Skeletal muscle satellite cell (primary cell): ENCODE data around the gene RPTOR.

ENCODE experiments used
- H3K27me3 ChIP-seq: 2 replicates; pipeline ENCODE4 v1.7.0; 2013; ENCODE audit warnings: low read length; ENCODE audit not compliant: control insufficient read depth, insufficient read depth
- H3K36me3 ChIP-seq: 2 replicates; pipeline ENCODE4 v1.7.0; 2013; ENCODE audit warnings: mild to moderate bottlenecking, control low read depth, low read length; ENCODE audit not compliant: insufficient read depth
- H3K4me1 ChIP-seq: 2 replicates; pipeline ENCODE4 v1.7.0; 2013; ENCODE audit warnings: low read length; ENCODE audit not compliant: control insufficient read depth, insufficient read depth
- H3K4me2 ChIP-seq: 2 replicates; pipeline ENCODE4 v1.7.0; 2013; ENCODE audit warnings: mild to moderate bottlenecking, low read length
- H3K4me3 ChIP-seq: 2 replicates; pipeline ENCODE4 v1.7.0; 2013; ENCODE audit warnings: low read length
- H3K9ac ChIP-seq: 2 replicates; pipeline ENCODE4 v1.7.0; 2013; ENCODE audit warnings: mild to moderate bottlenecking, low read depth, low read length, moderate library complexity
- H3K9me3 ChIP-seq: replicated peaks from 2 replicates; pipeline ENCODE4 v1.7.0; 2013; ENCODE audit warnings: mild to moderate bottlenecking, control low read depth, low read length

RPTOR gene

DNA sequence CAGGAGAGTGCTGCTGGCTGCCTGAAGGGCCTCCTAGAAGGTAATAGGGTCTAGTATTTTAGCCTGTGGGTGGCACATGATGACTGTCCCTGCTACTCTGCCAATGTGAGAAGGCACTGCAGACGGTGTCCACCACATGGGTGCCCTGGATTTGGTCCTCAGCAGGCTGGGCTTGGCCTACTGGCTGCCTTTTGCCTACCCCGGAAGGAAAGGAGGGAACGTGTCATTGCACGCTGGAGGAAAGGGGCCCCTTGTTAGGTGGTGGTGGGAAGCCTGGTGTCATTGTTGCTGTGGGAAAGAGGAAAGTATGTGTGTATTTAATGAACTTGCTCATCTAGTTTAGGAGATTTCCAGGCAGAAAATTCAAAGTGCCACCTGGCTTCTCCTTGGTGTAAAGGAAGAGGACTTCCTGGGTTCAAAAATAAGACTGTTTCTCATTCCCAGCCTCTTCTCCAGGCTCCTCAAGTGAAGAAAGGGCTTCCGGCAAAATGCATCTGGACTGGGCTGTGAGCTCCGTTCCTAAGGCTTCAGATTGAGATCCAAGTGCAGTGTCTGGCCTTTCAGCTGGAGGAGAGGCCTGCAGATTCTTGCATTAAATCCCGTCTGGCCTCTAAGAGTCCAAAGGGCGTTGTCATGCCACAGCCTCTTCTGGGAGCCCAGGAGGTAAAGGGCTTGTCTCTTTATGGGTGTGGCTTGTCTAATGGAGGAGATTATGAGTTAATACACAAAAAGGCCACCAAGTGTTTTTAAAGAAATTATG, 55.1 kb downstream of the RPTOR start:
- Histone ChIP-seq H3K4me1 (peaks cover 8% of the 10 kb centered on the region), H3K4me3 (no peak overlapping the region), H3K4me2 (no peak overlapping the region), H3K9ac (no peak overlapping the region), H3K36me3 (peaks cover 4% of the 10 kb centered on the region), H3K27me3 (no peaks in the 10 kb centered on the region), H3K9me3 (no peaks in the 10 kb centered on the region)

DNA sequence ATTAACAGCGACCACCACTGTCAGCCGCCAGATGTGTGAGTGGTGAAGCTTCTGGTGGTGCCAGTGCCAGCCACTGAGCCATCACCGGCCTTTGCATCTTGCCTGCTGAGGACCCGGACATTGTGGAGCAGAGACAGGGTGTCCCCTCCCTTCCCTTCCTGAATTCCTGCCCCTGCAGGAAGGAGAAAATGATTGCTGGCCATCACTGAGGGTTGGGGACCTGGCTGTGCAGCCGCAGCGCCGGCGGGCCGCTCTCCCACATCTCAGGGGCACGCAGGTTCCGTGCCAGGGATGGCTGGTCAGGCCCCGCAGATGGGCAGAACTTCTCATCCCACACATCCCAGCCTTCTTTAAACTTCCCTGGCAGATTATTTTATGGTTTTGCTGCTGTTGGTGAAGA, 56.5 kb downstream of the RPTOR start:
- peaks cover 8% of the 10 kb centered on the region for H3K4me1 ChIP-seq
- no peaks in the 10 kb centered on the region for H3K27me3 ChIP-seq
- no peak overlapping the region for H3K4me2 ChIP-seq
- H3K9ac ChIP-seq, result no peak overlapping the region
- peaks cover 4% of the 10 kb centered on the region for H3K36me3 ChIP-seq
- H3K4me3 ChIP-seq, result no peak overlapping the region
- no peaks in the 10 kb centered on the region for H3K9me3 ChIP-seq

DNA sequence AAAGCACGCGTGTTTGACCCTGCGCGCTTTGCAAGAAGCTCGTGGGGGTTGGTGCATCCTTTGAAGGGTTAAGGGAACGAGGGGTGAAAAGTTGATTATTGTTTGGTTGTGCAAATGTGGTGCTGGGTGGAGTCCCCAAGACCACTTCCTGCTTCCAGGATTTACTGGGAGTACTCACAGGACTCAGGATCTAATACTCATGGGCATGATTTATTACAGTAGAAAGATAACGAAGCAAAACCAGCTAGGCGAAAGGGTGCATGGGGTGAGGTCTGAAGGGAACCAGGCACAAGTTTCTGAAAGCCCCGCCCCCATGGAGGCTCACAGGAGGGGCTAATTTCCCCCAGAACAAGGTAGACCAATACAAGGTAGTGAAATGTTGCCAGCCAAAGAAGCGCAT, 58.8 kb downstream of the RPTOR start:
- H3K9me3 ChIP-seq, result no peaks in the 10 kb centered on the region
- no peak overlapping the region for H3K4me2 ChIP-seq
- H3K9ac ChIP-seq, result no peak overlapping the region
- H3K4me3 ChIP-seq, result no peak overlapping the region
- H3K36me3 ChIP-seq, result peaks cover 4% of the 10 kb centered on the region
- H3K4me1 ChIP-seq, result no peaks in the 10 kb centered on the region
- no peaks in the 10 kb centered on the region for H3K27me3 ChIP-seq

DNA sequence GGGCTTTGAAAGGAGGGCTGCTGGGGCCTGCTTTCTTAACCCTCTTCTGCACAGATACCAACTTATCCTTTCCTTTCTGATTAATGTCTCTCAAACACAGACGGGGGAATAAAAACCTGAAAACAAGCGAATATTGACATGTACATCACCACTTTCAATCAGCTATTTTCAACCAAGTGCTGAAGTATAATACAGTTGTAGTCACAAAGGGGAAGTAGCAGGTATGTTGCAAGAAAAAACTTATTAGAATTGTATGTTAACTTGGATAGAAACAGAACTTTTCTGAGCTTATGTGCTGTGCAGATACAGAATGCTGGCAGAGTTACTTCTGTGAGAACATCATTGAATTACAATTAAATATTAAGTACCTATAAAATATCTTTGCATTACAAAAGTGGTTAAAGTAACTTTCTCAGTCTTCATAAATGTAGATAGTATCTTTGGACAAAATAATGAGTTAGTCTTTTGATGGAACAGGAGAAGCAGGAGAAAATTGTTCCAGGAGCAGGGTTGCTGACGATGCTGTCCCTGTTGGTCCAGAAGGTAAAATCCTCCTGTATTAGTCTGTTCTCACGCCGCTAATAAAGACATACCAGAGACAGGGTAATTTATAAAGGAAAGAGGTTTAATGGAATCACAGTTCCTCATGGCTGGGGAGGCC, 59.5 kb downstream of the RPTOR start:
- H3K9ac ChIP-seq, result no peak overlapping the region
- H3K36me3 ChIP-seq, result peaks cover 4% of the 10 kb centered on the region
- H3K4me3 ChIP-seq, result no peak overlapping the region
- H3K4me1 ChIP-seq, result no peaks in the 10 kb centered on the region
- H3K27me3 ChIP-seq, result no peaks in the 10 kb centered on the region
- H3K4me2 ChIP-seq, result no peak overlapping the region
- no peaks in the 10 kb centered on the region for H3K9me3 ChIP-seq

DNA sequence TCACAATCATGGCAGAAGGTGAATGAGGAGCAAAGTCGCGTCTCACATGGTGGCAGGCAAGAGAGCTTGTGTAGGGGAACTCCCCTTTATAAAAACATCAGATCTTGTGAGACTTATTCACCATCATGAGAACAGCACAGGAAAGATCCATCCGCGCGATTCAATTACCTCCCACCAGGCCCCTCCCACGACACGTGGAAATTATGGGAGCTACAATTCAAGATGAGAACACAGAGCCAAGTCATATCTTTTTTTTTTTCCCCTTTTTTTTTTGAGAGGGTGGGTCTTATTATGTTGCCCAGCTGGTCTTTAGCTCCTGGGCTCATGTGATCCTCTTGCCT, 60.0 kb downstream of the RPTOR start:
- H3K9ac ChIP-seq, result no peak overlapping the region
- H3K27me3 ChIP-seq, result no peaks in the 10 kb centered on the region

DNA sequence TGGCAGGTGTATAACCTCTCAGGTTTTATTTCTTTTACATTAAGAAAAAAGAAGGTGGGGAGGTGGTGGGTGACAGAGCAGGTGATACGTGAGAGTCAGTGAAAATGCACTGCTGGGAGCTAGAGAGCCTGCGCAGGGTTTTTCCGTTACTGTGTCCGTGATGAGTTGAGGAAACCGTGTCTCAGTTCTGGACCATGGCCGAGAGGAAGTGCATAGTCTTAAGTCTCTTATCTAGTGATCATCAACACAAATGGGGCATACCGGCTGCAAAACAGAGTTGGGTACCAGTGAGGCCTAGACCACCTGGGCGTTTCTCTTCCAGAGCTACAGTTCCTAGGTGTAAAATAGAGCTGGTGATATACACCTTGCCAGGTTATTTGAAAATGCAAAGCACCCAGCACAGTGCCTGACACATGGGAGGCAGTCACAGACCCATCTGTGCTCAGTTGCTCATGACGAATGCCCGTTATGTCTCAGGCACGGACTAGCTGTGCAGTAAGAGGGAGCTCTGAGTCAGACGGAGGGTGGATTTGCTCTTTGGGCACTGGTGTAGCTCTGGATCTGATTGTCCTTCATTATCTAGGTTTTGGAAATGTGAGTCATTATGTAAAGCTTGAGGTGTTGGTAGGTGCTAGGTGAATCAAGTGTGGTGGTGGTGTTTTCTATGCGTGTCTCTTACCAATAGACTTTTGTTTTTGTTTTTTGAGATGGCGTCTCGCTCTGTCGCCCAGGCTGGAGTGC, 60.9 kb downstream of the RPTOR start:
- Histone ChIP-seq H3K4me1 (no peaks in the 10 kb centered on the region), H3K27me3 (no peaks in the 10 kb centered on the region), H3K4me2 (no peak overlapping the region), H3K4me3 (no peak overlapping the region), H3K9ac (no peak overlapping the region), H3K36me3 (peaks cover 4% of the 10 kb centered on the region), H3K9me3 (no peaks in the 10 kb centered on the region)

More for the DNA sequence above, 60.0 kb downstream of the RPTOR start:
- Histone ChIP-seq H3K9me3 (no peaks in the 10 kb centered on the region), H3K4me1 (no peaks in the 10 kb centered on the region), H3K4me3 (no peak overlapping the region), H3K4me2 (no peak overlapping the region), H3K36me3 (peaks cover 4% of the 10 kb centered on the region)

DNA sequence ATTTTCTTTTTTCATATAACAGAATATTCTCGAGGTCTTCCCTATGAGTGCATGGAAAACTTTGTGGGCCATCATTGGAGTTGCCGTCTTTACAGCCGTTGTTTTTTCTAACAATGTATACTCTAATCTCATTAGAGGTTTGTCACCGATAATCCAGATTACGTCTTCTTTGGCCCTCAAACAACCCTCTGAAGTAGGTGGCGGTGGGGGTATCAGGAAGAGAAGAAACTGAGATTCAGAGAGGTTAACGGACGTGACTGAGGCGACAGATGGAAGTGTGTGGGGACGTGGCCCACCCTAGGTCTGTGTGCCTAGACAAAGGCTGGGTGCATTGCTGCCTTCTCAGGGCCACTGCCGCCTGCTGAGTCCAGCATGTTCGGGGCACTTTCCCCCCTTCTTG, 63.7 kb downstream of the RPTOR start:
- Histone ChIP-seq H3K4me1 (no peaks in the 10 kb centered on the region), H3K27me3 (no peaks in the 10 kb centered on the region), H3K36me3 (no peaks in the 10 kb centered on the region), H3K4me2 (no peak overlapping the region), H3K9me3 (no peaks in the 10 kb centered on the region), H3K9ac (no peak overlapping the region), H3K4me3 (no peak overlapping the region)

DNA sequence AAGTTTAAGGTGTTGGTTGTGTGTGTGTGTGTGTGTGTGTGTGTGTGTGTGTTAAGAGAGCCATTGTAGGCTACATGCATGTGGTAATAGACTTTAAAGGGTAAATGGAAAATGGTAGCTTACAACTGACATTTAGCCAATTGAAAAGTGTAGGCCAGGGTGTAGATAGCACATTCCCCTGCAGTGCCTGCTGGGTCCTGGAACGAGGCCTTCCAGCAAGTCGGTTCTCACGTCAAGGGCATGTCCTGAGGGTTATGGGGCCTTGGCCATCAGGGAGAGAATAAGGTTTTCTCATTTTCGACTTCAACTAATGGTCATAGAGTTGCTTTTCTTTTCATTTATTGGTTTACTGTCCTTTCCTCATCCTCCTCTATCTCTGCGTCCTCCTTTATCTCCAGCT, 65.1 kb downstream of the RPTOR start:
- no peaks in the 10 kb centered on the region for H3K4me1 ChIP-seq
- no peak overlapping the region for H3K9ac ChIP-seq
- H3K27me3 ChIP-seq, result no peaks in the 10 kb centered on the region

DNA sequence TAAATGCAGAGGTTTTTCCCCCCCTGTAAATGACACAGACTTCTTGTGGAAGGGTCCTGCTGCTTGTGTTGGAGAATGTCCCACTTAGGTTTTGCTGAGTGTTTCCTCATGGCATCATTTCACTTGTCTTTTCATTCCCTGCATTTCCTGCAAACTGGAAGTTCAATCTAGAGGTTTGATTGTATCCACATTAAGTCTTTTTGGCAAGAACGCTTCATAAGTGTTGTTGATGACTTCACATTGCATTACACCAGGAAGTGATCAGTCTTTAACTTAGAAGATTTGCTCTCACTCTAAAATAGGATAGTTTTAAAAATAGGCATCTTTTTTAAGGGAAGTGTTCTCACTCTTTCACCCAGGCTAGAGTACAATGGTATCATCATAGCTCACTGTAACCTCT, 67.2 kb downstream of the RPTOR start:
- no peak overlapping the region for H3K4me2 ChIP-seq
- H3K36me3 ChIP-seq, result no peaks in the 10 kb centered on the region
- H3K9me3 ChIP-seq, result no peaks in the 10 kb centered on the region
- no peaks in the 10 kb centered on the region for H3K27me3 ChIP-seq
- H3K9ac ChIP-seq, result no peak overlapping the region
- no peaks in the 10 kb centered on the region for H3K4me1 ChIP-seq
- no peak overlapping the region for H3K4me3 ChIP-seq

More for the DNA sequence above, 65.1 kb downstream of the RPTOR start:
- Histone ChIP-seq H3K9me3 (no peaks in the 10 kb centered on the region), H3K4me2 (no peak overlapping the region), H3K4me3 (no peak overlapping the region), H3K36me3 (no peaks in the 10 kb centered on the region)

DNA sequence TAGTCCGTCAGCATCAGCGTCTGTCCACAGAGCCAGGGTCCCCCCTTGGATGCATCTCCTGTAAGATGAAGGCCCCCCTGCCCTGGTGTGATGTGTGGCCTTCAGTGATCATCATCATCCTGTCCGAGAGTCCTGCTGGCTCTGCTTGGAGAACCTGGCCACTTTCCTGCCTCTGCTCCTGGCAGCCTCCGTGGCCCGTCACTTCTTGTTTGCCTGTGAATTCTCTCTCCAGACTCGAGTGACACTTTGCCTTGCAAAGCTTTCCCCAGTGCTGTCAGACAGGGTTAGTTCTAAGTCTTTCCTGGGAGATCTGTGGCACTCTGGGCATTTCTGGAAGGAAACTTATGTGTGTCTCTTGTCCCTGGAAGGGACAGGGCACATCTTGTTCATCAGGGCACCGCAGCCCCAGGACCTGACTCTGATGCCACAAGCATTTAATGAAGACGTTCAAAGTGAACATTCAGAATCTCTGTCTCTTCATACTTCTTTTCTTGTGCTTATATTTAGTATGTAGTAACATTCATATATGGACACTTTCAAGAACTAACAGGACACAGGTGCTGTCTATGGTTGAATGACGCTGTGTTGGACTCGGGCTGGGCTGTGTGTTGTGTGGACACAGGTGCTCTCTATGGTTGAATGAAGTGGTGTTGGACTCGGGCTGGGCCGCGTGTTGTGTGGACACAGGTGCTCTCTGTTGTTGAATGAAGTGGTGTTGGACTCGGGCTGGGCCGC, 68.5 kb downstream of the RPTOR start:
- H3K9me3 ChIP-seq, result no peaks in the 10 kb centered on the region
- no peaks in the 10 kb centered on the region for H3K4me1 ChIP-seq

DNA sequence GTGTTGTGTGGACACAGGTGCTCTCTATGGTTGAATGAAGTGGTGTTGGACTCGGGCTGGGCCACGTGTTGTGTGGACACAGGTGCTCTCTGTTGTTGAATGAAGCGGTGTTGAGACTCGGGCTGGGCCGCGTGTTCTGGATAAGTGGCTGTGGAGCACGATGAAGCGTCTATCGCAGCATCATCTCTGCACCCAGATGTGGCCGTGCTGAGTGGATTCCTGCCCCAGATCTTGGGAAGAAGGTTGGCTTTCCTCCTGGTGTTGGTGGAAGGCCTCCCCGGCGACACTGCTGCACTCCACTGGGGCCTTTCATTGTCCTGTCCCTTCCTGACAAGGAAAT, 69.1 kb downstream of the RPTOR start:
- Histone ChIP-seq H3K9ac (no peak overlapping the region), H3K27me3 (no peaks in the 10 kb centered on the region), H3K36me3 (no peaks in the 10 kb centered on the region), H3K4me2 (no peak overlapping the region), H3K4me1 (no peaks in the 10 kb centered on the region), H3K9me3 (no peaks in the 10 kb centered on the region), H3K4me3 (no peak overlapping the region)

More for the DNA sequence above, 68.5 kb downstream of the RPTOR start:
- no peak overlapping the region for H3K9ac ChIP-seq
- H3K36me3 ChIP-seq, result no peaks in the 10 kb centered on the region
- no peak overlapping the region for H3K4me3 ChIP-seq
- H3K4me2 ChIP-seq, result no peak overlapping the region
- no peaks in the 10 kb centered on the region for H3K27me3 ChIP-seq
